Ovary (tissue), 3 donors: Measurements from ENCODE around the gene LDLRAD4.

Experiments
- CTCF ChIP-seq, 3 donors: fragments of 450-650 bp in 2 of 3; fragments of 200-600 bp in 1 of 3; IDR thresholded peaks; one replicate each; pipeline versions ENCODE4 v1.5.1 to v1.8.0; 2016 to 2022; ENCODE audit warnings: antibody characterized with exemption in 3 of 3, mild to moderate bottlenecking in 1 of 3
- EP300 ChIP-seq: sonication (generic); formaldehyde crosslinking; IDR thresholded peaks from one replicate; pipeline ENCODE4 v1.6.1; 2017; ENCODE audit warnings: antibody characterized with exemption
- POLR2A ChIP-seq: fragments of 450-650 bp; IDR thresholded peaks from one replicate; pipeline ENCODE4 v1.6.1; 2017; ENCODE audit warnings: antibody characterized with exemption, mild to moderate bottlenecking, moderate library complexity
- donor health status: DM: no; HTN: no; CAD: no.

DNA sequence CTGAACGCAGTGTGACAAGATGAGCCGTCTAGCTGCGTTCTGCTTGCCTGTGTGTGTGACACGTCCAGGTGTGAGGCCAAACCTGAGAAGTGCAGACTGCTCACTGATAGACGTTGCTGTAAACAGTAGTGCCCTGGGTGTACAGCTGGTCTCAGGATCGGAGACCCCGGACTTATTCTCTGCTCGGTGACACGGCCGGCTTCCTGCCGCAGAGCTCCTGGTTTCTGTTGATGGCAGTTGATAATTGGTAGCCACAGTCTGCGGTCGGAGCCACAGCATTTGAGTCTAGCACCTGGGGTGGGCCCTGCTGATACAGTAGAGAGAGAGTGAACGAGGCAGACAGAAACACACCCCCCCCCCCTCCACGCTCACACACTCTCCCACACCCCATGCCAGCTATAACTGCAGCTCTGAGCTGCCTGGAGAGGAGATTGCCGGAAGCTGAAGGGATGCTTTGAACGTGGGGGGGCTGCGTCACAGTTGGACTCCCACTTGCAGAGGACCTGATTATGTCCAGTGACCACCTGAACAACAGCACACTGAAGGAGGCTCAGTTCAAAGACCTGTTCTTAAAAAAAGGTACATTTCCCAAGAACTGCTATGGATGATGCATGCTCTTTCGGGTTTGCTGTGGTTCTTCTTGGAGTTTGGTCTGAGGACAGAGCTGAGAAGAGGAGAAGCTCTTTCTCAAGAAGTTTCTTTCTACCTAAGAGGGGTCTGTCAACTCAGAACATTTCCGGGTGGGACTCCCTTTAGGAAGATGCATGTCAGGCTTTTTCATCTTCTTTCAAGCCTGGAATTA is 393.8 kb downstream of the LDLRAD4 start:
- no peak for TF ChIP-seq CTCF (IDR thresholded peaks at IDR 0.05)
- TF ChIP-seq POLR2A = no peak
- TF ChIP-seq EP300 = no peak
